Activated gamma-delta T cell treated with anti-CD3 and anti-CD28 coated beads, Interleukin-2, amount 50 U/mL, for 16 hours (primary cell): ENCODE measurements around the gene CNTN1.

Experiments used
- DNase-seq: peaks from one replicate; pipeline ENCODE4 v3.0.0-alpha.2; 2020; ENCODE audit warnings: low read depth

Gene CNTN1

GRCh38 chr12:41120211-41120610 lies 428.0 kb downstream of the CNTN1 start:
- DNase-seq, result no peak

GRCh38 chr12:41121374-41121773 lies 429.1 kb downstream of the CNTN1 start:
- DNase-seq, result no peak
